ENCODE measurements around the gene ARHGAP42.
A peak's percentile ranks its signal among the peaks of the same experiment; 100 is the strongest.
"Not testable (repeated sequence)": the region's sequence is repeated elsewhere in the genome, so short reads cannot be mapped to it uniquely, and the experiment has no call there.

The ARHGAP42 gene

DNA sequence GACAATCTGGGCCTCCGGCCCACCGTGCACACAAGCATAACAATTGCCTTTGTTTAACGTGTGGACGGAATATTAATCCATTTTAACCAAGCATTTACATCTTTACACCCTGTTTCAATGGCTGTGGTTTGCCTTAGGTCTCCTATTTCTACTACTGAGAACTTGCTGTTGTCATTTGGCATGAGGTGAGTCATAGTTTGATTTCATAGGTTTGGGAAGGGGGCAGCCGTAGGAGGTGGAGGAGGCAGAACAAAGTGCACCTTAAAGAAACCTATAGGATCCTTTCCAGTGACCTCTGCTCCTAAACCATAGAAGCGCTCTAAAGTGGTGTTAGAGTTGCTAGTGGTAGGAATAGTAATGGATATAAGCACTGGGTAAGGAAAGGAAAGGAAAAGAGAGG is 59.4 kb downstream of the ARHGAP42 start:
- DNase-seq (ENCODE audit: low spot score), result no peak
- Histone ChIP-seq H3K4me3 (no peak overlapping the region), H3K27ac (no peak overlapping the region)
- TF ChIP-seq, protein P1, sequence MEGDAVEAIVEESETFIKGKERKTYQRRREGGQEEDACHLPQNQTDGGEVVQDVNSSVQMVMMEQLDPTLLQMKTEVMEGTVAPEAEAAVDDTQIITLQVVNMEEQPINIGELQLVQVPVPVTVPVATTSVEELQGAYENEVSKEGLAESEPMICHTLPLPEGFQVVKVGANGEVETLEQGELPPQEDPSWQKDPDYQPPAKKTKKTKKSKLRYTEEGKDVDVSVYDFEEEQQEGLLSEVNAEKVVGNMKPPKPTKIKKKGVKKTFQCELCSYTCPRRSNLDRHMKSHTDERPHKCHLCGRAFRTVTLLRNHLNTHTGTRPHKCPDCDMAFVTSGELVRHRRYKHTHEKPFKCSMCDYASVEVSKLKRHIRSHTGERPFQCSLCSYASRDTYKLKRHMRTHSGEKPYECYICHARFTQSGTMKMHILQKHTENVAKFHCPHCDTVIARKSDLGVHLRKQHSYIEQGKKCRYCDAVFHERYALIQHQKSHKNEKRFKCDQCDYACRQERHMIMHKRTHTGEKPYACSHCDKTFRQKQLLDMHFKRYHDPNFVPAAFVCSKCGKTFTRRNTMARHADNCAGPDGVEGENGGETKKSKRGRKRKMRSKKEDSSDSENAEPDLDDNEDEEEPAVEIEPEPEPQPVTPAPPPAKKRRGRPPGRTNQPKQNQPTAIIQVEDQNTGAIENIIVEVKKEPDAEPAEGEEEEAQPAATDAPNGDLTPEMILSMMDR (IDR thresholded peaks at IDR 0.05), result no peak

DNA sequence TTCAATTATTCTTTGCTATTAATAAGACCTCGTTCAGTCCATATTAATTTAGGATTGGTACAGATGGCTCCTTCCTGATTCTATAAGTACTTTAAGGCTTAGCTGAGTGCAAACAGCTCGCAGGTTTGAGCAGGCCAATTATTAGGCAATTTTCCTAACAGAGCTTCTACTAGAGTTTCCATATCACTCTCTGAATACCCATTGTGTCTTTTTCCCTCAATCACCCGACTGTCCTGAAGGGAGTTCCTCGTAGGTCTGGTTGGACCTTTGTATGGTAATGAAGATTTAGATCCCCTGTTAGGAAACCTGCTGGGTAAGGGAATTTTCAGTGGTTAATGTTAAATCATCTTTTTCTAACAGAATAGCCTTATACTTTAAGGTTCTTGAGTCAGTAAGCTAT is 61.1 kb downstream of the ARHGAP42 start:
- no peak overlapping the region for H3K27ac ChIP-seq
- no peak overlapping the region for H3K4me3 ChIP-seq
- TF ChIP-seq, protein P1 (IDR thresholded peaks at IDR 0.05), result no peak
- no peak for DNase-seq (ENCODE audit: low spot score)

DNA sequence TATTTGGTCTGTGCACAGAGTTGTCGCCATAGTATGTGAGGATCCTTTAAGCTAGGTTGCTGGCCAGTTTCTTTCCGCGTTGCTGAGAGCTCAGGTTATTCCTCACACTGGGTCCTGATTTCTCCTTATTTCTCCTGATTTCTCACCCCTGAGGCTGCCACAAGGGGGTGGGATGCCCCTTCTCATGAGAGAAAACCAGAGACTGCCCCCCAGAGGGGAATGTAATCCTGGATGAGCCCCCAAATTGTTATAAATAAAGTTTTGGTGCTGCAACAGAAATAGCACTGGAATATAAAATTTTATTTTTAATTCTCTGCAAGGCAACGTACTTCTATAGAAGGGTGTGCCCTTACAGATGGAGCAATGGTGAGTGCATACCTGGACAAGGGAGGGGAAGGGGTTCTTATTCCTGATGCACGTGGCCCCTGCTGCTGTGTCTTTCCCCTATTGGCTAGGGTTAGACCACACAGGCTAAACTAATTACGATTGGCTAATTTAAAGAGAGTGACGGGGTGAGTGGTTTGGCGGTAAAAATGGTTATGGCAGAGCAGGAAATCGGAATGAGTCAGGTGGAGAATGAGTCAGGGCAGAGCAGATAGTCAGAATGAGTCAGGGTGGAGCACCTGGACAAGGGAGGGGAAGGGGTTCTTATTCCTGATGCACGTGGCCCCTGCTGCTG is 62.9 kb downstream of the ARHGAP42 start:
- DNase-seq (ENCODE audit: low spot score); H3K4me3 ChIP-seq; H3K27ac ChIP-seq: not testable (repeated sequence)

DNA sequence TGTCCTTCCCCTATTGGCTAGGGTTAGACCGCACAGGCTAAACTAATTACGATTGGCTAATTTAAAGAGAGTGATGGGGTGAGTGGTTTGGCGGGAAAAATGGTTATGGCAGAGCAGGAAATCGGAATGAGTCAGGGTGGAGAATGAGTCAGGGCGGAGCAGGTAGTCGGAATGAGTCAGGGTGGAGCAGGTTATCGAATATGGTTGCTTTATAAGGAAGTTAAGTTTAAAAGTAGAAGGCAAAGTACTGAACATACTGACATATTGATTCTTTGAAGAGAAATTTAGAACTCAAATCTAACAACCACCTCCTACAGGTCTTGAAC is 63.4 kb downstream of the ARHGAP42 start:
- not testable (repeated sequence) for DNase-seq (ENCODE audit: low spot score); H3K27ac ChIP-seq; H3K4me3 ChIP-seq

DNA sequence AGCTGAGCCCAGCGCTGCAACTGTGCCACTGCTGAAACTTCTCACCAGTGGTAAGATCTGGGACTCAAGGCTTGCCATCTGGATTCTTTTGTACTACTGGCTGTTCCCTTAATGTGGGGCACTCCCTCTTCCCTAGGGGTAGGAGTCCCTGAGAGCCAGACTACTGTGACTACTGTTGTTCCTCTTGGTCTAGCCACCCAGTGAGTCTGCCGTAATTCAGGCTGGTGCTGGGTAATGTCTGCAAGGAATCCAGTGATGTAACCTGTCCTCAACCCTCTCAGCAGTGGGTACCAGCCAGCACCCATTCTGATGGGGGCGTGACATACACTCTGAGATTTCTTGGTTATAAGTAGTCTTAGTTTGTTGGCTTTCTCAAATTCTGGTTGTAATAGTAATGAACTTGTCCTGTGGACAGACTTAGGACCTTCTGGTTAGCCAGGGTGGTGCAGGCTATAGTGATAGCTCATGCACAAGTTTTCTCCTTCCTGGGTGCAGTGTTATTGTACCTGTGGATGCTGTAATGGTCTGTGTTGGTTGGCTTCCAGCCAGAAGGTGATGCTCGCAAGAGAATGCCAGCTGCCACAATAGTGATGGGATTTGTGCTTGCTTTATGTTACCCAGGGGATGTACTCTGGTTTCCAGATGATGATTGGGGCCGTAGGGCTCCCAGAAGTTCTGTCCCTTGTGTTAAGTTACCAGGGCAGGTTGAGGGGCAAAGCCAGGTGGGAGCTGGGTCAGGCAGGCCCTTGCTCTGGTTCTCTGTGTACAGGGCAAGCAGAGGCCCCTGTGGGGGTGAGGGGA is 65.5 kb downstream of the ARHGAP42 start:
- TF ChIP-seq, protein P1 (IDR thresholded peaks at IDR 0.05), result no peak
- H3K4me3 ChIP-seq, result no peak overlapping the region
- DNase-seq (ENCODE audit: low spot score), result no peak
- peak overlapping the region in 1 of 2 donors; percentile 29 for H3K27ac ChIP-seq

DNA sequence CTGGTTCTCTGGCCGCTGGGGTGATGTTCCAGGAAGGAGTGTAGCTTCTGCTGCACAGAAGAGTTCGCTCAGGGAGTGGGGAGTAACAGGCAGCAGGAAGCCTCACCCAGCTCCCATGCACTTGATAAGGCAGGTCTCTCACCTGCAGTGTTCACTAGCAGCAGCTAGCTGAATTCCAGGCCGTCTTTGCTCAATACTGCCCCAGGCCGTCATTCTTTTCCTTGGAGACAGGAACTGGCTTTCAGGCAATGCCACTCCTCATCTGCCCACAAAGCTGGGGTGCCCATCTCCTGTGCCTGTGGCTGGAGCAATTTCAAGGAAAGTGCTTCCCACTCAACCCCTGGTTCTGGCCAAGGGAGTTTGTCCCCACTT is 66.1 kb downstream of the ARHGAP42 start:
- Histone ChIP-seq H3K4me3 (no peak overlapping the region), H3K27ac (peak overlapping the region in 1 of 2 donors; percentile 29)
- no peak for DNase-seq (ENCODE audit: low spot score)
- TF ChIP-seq, protein P1 (IDR thresholded peaks at IDR 0.05), result no peak

DNA sequence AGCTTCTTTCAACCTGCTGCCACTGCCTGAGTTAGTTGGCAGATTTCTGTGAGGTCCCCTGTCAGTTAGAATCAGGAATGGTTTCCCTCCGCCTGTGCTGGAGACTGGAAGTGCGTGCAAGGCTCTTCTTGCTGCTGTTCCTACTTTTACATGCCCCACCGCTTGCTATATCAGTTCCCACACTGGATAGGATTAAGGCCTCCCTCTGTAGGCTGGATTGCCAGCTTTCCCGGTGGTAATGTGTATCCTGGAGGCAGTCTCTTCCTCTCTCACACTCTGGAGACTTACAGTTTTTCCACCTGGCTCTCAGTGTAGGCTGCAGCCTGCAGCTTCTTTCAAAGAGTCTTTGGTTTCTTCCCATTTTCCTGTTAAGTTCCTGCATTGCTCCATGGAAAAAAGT is 66.5 kb downstream of the ARHGAP42 start:
- Histone ChIP-seq H3K4me3 (no peak overlapping the region), H3K27ac (no peak overlapping the region)
- TF ChIP-seq, protein P1 (IDR thresholded peaks at IDR 0.05), result no peak
- no peak for DNase-seq (ENCODE audit: low spot score)

DNA sequence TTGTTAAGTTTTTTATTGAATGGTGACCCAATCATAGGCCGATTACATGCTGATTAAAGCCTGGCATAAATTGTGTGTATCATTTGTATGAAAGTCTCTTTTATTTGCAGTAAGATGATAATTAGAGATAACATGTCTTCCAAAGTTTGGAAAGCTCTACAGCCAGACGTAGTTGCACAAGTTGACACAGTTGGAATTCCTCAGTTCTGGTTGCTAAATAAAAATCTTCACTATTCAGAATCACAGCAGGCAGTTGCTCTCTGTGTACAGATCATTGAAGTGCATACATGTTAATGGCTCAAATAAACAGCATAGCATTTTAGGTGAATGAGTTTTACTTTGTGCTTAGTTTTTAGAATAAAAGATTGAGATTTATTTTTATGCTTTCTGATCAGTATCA is 69.5 kb downstream of the ARHGAP42 start:
- no peak for DNase-seq (ENCODE audit: low spot score)
- TF ChIP-seq, protein P1 (IDR thresholded peaks at IDR 0.05), result no peak
- H3K27ac ChIP-seq, result no peak overlapping the region

More for the DNA sequence above, 69.5 kb downstream of the ARHGAP42 start:
- no peak overlapping the region for H3K4me3 ChIP-seq
